ENCODE results near the gene EGFLAM.
"Not testable (repeated sequence)": the region's sequence is repeated elsewhere in the genome, so short reads cannot be mapped to it uniquely, and the experiment has no call there.

Gene EGFLAM

GRCh38 chr5:38329132-38329715 is 70.9 kb downstream of the EGFLAM start:
- peak; percentile 28 for DNase-seq (ENCODE audit: low spot score)

- no peak for DNase-seq (ENCODE audit: low spot score)
Measured at GRCh38 chr5:38330207-38330606, 71.8 kb downstream of the EGFLAM start.

- DNase-seq (ENCODE audit: low spot score): no peak
Measured at GRCh38 chr5:38331831-38332230, 73.5 kb downstream of the EGFLAM start.

GRCh38 chr5:38333181-38333580 is 74.8 kb downstream of the EGFLAM start:
- not testable (repeated sequence) for DNase-seq (ENCODE audit: low spot score)

- DNase-seq (ENCODE audit: low spot score): no peak
Measured at GRCh38 chr5:38338455-38338854, 80.1 kb downstream of the EGFLAM start.

GRCh38 chr5:38339446-38339845 is 81.1 kb downstream of the EGFLAM start:
- no peak for DNase-seq (ENCODE audit: low spot score)

- no peak for DNase-seq (ENCODE audit: low spot score)
Measured at GRCh38 chr5:38341056-38341455, 82.7 kb downstream of the EGFLAM start.

GRCh38 chr5:38341641-38342040 is 83.3 kb downstream of the EGFLAM start:
- DNase-seq (ENCODE audit: low spot score): no peak

- no peak for DNase-seq (ENCODE audit: low spot score)
Measured at GRCh38 chr5:38342261-38342660, 83.9 kb downstream of the EGFLAM start.

- DNase-seq (ENCODE audit: low spot score): no peak
Measured at GRCh38 chr5:38344891-38345290, 86.5 kb downstream of the EGFLAM start.

- DNase-seq (ENCODE audit: low spot score): no peak
Measured at GRCh38 chr5:38346593-38346992, 88.2 kb downstream of the EGFLAM start.

GRCh38 chr5:38347040-38347763 is 88.8 kb downstream of the EGFLAM start:
- no peak for DNase-seq (ENCODE audit: low spot score)

GRCh38 chr5:38347896-38348295 is 89.5 kb downstream of the EGFLAM start:
- DNase-seq (ENCODE audit: low spot score): no peak

- DNase-seq (ENCODE audit: low spot score): no peak
Measured at GRCh38 chr5:38360323-38361061, 102.1 kb downstream of the EGFLAM start.

- DNase-seq (ENCODE audit: low spot score): no peak
Measured at GRCh38 chr5:38362713-38363112, 104.4 kb downstream of the EGFLAM start.

GRCh38 chr5:38364825-38365224 is 106.5 kb downstream of the EGFLAM start:
- no peak for DNase-seq (ENCODE audit: low spot score)

- no peak for DNase-seq (ENCODE audit: low spot score)
Measured at GRCh38 chr5:38367410-38367809, 109.1 kb downstream of the EGFLAM start.

GRCh38 chr5:38367966-38368365 is 109.6 kb downstream of the EGFLAM start:
- no peak for DNase-seq (ENCODE audit: low spot score)

- no peak for DNase-seq (ENCODE audit: low spot score)
Measured at GRCh38 chr5:38369692-38370091, 111.3 kb downstream of the EGFLAM start.

GRCh38 chr5:38370358-38371100 is 112.2 kb downstream of the EGFLAM start:
- no peak for DNase-seq (ENCODE audit: low spot score)

GRCh38 chr5:38371596-38371995 is 113.2 kb downstream of the EGFLAM start:
- no peak for DNase-seq (ENCODE audit: low spot score)

- no peak for DNase-seq (ENCODE audit: low spot score)
Measured at GRCh38 chr5:38373743-38374142, 115.4 kb downstream of the EGFLAM start.

GRCh38 chr5:38375423-38375822 is 117.1 kb downstream of the EGFLAM start:
- no peak for DNase-seq (ENCODE audit: low spot score)
